HepG2 (cell line): ENCODE results near the gene EPHA1. TPM values are rescaled to one million over a fixed set of nuclear protein-coding genes. Genes with fewer than 3 reads are reported as not detected.

Experiments used
- BCLAF1 ChIP-seq: fragments of 450-650 bp; IDR thresholded peaks from 2 replicates; pipeline ENCODE4 v1.6.1; 2017; ENCODE audit warnings: mild to moderate bottlenecking
- THRA ChIP-seq: sonication (generic); formaldehyde crosslinking; IDR thresholded peaks from 2 replicates; pipeline ENCODE4 v1.4.0; 2020; ENCODE audit warnings: missing genetic modification reagents, borderline replicate concordance
- ZBTB40 ChIP-seq, 2 experiments: fragments of 450-650 bp in 1 of 2; sonication (generic) in 1 of 2; formaldehyde crosslinking in 1 of 2; IDR thresholded peaks; 2 replicates each; pipeline versions ENCODE4 v1.6.1 to v1.8.0; 2016 to 2022; ENCODE audit warnings: antibody characterized with exemption in 1 of 2, mild to moderate bottlenecking in 1 of 2, missing genetic modification reagents in 1 of 2
- ZKSCAN8 ChIP-seq: IDR thresholded peaks from 2 replicates; pipeline ENCODE4 v1.6.1; 2016; ENCODE audit warnings: borderline replicate concordance, missing genetic modification reagents, missing compliant biosample characterization
- ZNF101 ChIP-seq: sonication (generic); formaldehyde crosslinking; IDR thresholded peaks from 2 replicates; pipeline ENCODE4 v1.4.0; 2020; ENCODE audit warnings: mild to moderate bottlenecking, low read depth, missing genetic modification reagents, borderline replicate concordance
- ZNF501 ChIP-seq: sonication (generic); formaldehyde crosslinking; IDR thresholded peaks from 2 replicates; pipeline ENCODE4 v1.5.1; 2020; ENCODE audit warnings: mild to moderate bottlenecking, moderate library complexity, missing genetic modification reagents
- ZNF552 ChIP-seq: sonication (generic); formaldehyde crosslinking; IDR thresholded peaks from 2 replicates; pipeline ENCODE4 v1.9.0; 2022; ENCODE audit warnings: missing genetic modification reagents, mild to moderate bottlenecking, borderline replicate concordance
- ZNF580 ChIP-seq: IDR thresholded peaks from 2 replicates; pipeline ENCODE4 v1.6.1; 2016; ENCODE audit warnings: low read depth, borderline replicate concordance
- ZNF607 ChIP-seq: sonication (generic); formaldehyde crosslinking; IDR thresholded peaks from 2 replicates; pipeline ENCODE4 v1.5.1; 2020; ENCODE audit warnings: missing genetic modification reagents, mild to moderate bottlenecking, borderline replicate concordance
- polyA plus RNA-seq, 8 experiments: library from polyadenylated mRNA; depleted of rRNA in 3 of 8; stranded (reverse) in 7 of 8; unstranded in 1 of 8; fragments of >200 nt; fragmentation: Illumina TruSeq in 4 of 8; extraction: Trizol in 4 of 8; gene quantifications; 2 replicates each; pipeline versions ENCODE4 v1.2.1 to v1.2.3, GENCODE V29; 2011 to 2016; ENCODE audit warnings: low read depth in 4 of 8, missing spikeins in 1 of 8, mixed read lengths in 1 of 8; ENCODE audit not compliant: insufficient read depth in 1 of 8
- total RNA-seq, 5 experiments: library from RNA; depleted of rRNA; stranded (reverse); fragments of >200 nt; fragmentation: Illumina TruSeq; extraction: Trizol; gene quantifications; 2 replicates each; pipeline ENCODE4 v1.2.3, GENCODE V29; 2016; ENCODE audit warnings: low read depth in 1 of 5

EPHA1 gene
- total and polyA plus RNA-seq, 2 of the 13 experiments (the other 11 are each of a cell fraction or from before 2014, with no cell fraction given): 4.6 to 17.1 TPM

GRCh38 chr7:143380646-143381426, 27.8 kb downstream of the EPHA1 start, which contains the start of gene ZYX (continued):
- TF ChIP-seq ZBTB40 (IDR thresholded peaks at IDR 0.05) (no peak), ZBTB40 (CRISPR knock-in tag; IDR thresholded peaks at IDR 0.05) (no peak), ZNF101 (CRISPR knock-in tag) (no peak), ZNF607 (CRISPR knock-in tag) (peak; percentile 66; the same call in 1 of the 2 replicates), ZNF501 (CRISPR knock-in tag) (peak; percentile 78), THRA (CRISPR knock-in tag) (no peak), ZNF580 (CRISPR knock-in tag) (no peak), ZKSCAN8 (no peak), ZNF552 (CRISPR knock-in tag) (no peak), BCLAF1 (no peak)
